Erythroblast (primary cell): ENCODE results near the gene RELT.

Source experiments
- GATA1 ChIP-seq: IDR thresholded peaks from 2 replicates; pipeline ENCODE4 v1.6.1; 2011; ENCODE audit warnings: low read depth, mild to moderate bottlenecking, control low read depth, low read length, moderate library complexity
- POLR2A ChIP-seq: IDR thresholded peaks from 2 replicates; pipeline ENCODE4 v1.6.1; 2011; ENCODE audit warnings: mild to moderate bottlenecking, low read length

DNA sequence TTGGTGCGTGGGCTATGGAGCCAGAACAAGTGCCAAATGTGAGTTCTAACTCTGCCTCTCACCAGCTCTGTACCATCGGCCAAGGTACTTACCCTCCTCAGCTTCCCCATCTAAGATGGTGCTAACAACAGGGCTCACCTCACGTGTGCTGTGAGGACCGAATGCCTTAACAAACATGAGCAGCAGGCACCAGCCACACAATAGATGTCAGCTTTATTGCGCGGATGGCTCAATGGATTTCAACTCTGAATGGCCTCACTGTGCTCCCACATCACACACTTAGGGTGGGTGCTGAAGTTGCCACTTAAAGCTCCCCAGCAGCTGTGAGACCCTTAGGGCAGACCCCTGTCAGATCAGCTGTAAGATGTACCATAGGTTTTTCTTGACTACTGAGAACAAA lies 24.1 kb downstream of the RELT start:
- TF ChIP-seq POLR2A (no peak), GATA1 (no peak)
